GM08714 (cell line): ENCODE data around the gene GSG1L.

Experiments used
- H3K4me3 ChIP-seq: fragments of 200-500 bp; sonication (Bioruptor generic); 2 replicates; pipeline ENCODE4 v1.5.1; 2014; ENCODE audit warnings: mild to moderate bottlenecking, low read length, inconsistent platforms
- ZNF274 ChIP-seq: IDR thresholded peaks from 2 replicates; pipeline ENCODE4 v1.6.1; 2012; ENCODE audit warnings: mild to moderate bottlenecking, low read depth, low read length

Gene GSG1L

DNA sequence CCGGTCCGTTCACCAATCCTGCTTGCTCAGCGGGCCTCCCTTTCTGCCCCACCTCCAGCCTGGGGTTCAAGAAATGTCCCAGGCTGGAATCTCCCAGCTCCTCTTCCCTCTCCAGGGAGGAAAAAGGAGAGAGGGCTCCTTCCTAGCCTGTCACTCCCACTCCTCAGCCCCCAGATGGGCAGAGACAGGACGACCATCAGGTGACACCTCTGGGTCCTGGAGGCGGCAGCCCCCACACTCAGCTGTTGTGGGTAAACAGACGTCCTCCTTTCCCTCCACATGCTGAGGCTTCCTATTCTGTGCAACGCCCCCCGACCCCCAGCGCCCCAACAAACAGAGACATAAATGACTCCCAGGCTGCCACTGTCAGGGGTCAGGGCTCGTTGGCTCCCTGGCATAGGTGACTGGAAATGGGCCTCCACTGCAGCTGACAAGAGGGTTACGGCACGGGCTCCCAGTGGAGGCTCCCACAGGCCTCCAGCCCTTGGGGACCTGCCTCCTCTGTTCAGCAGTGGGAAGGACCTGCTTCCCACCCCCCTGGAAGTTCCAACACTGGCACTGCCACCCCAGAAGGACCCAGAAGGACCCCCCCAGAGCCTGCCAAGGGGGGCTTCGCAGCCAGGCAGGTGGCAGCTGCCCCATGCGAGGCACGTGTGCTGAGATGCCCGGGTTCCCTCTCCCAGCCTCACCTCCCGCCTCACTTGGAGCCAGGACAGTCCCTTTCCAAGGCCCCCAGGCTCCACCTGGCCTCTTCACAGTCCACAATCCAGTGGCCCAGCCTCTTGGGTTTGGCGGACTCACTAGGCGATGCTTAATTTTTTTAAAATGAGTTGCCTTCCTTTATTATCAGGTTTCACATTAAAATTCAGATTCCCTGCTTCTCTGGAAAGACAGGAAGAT is 281.3 kb downstream of the GSG1L start:
- H3K4me3 ChIP-seq = no peak overlapping the region
- TF ChIP-seq ZNF274 = no peak

DNA sequence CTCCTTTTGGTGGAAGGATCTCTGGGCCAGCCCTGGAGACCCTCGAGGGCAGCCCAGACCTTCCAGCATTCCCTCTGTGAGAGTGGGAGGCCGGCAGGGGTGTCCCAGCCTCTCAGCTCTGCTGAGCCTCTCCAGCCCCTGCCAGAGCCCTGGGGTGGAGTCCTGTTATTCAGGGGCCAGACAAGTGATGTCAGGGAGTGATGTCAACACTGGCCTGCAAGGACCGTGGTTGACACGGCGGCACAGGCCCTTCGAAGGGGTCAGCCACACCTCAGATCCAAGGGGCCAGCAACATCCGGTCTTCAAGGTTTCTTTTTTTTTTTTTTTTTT is 282.4 kb downstream of the GSG1L start:
- no peak overlapping the region for H3K4me3 ChIP-seq
- no peak for TF ChIP-seq ZNF274

DNA sequence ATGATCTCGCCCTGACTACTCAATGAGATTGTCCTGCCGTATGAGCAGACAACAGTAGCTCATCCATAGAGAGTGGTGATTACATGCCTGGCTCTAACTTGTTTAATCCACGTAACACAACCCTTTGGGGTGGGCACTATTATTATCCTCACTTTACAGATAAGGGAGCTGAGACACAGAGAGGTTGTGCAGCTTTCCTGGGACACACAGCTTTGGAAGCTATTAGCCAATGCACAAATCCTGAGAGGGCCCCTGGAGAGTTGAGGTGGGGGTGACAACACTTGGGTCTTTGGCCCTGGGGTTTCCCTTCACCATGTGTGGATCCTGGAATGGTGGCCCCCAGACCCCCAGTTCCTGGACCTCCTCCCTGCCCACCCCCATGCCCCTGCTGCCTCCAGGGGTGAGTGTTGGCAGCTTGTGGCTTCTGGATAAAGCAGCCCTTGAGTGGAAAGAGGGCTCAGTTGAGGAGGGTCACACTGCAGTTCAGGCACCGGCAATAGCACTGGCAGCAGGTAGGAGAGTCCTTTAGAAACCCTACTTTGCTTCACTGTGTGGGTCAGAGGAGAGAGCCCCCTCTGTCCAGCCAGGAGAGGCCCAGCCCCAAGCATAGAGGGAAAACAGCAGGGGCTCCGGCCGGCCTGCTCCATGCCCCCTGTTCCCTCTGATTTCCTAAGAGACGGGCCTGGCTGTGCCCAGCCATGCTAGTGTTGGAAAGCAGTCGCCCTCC is 282.9 kb downstream of the GSG1L start:
- H3K4me3 ChIP-seq = no peak overlapping the region
- TF ChIP-seq ZNF274 = no peak

GRCh38 chr16:27779641-27780164 is 283.8 kb downstream of the GSG1L start:
- TF ChIP-seq ZNF274 = no peak
- no peak overlapping the region for H3K4me3 ChIP-seq

GRCh38 chr16:27778926-27779570 is 284.5 kb downstream of the GSG1L start:
- H3K4me3 ChIP-seq = no peak overlapping the region
- TF ChIP-seq ZNF274 = no peak

- no peak overlapping the region for H3K4me3 ChIP-seq
- no peak for TF ChIP-seq ZNF274
These were observed 285.2 kb downstream of the GSG1L start for GRCh38 chr16:27778171-27778925.

DNA sequence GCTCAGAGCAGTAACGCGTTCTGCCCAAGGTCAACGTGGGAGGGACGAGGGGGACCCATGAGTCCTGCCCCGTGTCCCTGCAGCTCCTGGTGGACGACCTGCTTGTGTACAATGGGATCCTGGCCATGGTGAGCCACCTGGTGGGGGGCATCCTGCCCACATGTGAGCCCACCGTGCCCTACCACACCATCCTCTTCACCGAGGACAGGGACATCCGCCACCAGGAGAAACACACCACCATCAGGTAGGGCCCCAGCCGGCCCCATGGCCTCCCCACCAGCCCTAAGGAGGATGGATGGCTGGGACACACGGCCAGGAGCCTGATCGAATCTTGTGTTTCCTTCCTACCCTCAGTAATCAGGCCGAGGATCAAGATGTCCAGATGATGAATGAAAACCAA is 286.0 kb downstream of the GSG1L start:
- H3K4me3 ChIP-seq = no peak overlapping the region
- no peak for TF ChIP-seq ZNF274

GRCh38 chr16:27776556-27777225 is 286.8 kb downstream of the GSG1L start:
- no peak for TF ChIP-seq ZNF274
- no peak overlapping the region for H3K4me3 ChIP-seq

DNA sequence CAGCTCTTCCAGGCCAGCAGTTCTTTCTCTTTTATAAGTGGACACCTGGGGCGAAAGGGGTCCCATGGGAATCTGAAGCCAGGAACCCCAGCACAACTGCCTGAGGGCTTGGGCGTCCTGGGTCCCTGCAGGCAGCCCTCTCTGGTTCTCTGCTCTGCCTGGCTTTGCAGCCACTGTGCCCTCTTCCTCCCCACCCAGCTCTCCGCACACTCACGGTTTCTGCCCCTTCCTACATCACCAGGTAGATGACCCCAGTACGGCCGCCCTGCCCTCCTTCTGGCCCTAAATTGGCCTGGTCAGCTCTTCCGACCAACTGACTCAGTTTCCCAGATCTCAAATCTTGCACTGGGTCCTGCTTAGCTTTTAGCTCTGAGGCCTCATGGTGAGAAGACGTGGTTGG is 288.3 kb downstream of the GSG1L start:
- no peak for TF ChIP-seq ZNF274
- no peak overlapping the region for H3K4me3 ChIP-seq

DNA sequence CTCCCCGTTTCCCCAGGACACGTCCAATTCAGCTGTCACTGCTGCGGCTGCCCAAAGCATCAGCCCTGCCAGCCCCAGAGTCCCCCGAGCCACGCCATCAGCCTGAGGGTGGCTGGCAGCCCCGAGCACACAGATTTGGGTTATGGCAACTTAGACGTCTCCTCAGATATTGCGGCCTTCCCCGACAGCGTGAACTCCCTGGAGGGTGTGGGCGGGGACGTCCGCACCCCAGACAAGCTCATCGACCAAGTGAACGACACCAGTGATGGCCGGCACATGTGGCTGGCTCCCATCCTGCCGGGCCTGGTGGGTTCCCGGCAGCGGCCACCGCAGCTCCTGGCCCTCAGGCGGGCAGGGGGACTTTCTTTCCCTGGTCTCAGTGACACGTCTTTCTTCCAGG is 288.7 kb downstream of the GSG1L start:
- no peak for TF ChIP-seq ZNF274
- H3K4me3 ChIP-seq = no peak overlapping the region

- no peak overlapping the region for H3K4me3 ChIP-seq
- TF ChIP-seq ZNF274 = no peak
These were observed 290.2 kb downstream of the GSG1L start for GRCh38 chr16:27773344-27773743.

- no peak overlapping the region for H3K4me3 ChIP-seq
- TF ChIP-seq ZNF274 = no peak
These were observed 291.3 kb downstream of the GSG1L start for GRCh38 chr16:27772093-27772825.
